HG02840 (cell line): Measurements from ENCODE around the gene STARD13.

Source experiments
- ATAC-seq: cut with Tn5 transposase; IDR thresholded peaks from one replicate; pipeline ENCODE4 v1.9.1; 2021; ENCODE audit warnings: mild to moderate bottlenecking, moderate library complexity, moderate number of reproducible peaks; ENCODE audit not compliant: unreplicated experiment, low FRiP score

Gene STARD13

GRCh38 chr13:33072759-33073158, 212.8 kb downstream of the STARD13 start:
- ATAC-seq: no peak

DNA sequence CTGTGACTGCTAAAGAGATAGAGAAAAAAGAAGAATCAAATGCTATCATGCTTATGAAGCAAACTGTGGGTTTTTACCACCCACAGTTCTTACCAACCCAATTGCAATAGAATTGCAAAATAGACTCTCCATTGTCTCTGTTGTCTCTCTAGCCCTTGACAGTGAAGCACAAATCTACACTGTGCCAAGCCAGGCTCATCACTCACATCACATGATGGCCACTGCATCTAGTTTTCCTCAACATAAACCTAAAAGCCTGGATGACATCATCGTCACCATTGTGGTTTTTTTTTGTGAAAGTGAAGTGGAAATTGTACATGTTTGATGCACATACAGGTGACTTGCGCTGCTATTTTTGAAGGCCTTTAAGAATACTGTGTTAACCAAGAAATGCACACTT, 213.3 kb downstream of the STARD13 start:
- ATAC-seq: no peak

DNA sequence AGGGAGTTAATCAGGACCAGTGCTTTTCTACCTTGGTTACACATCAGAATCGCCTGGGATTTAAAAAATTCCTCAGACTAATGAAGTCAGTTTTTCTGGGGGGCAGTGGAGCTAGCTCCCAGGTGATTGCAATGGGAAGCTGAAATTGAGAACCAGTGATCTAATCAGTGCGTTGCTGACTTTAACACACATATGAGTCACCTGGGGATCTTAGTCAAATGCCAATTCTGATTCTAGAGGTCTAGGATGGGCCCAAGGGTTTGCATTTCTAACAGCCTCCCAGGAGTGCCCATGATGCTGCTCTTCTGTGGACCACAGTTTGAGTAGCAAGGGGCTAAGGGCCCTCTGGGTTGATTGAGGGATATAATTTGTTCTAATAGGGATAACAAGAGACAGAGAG, 214.8 kb downstream of the STARD13 start:
- no peak for ATAC-seq

DNA sequence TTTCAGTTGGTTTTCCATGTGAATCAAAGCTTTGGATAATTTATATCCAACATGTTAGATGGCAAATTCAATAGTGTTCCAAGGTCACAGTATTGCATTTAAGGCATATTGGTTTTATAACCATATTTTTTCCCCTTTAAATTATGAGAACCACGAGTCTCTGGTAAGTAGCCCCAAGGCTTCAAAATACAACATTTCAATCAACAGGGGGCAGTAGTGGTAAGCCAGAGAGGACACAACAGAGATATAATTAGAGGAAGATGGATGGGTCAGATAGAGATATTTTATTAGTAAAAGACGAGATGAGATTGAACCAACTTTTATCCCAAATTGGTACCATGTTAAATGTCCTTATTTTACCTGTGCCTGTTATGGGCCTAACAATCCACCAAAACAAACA, 216.2 kb downstream of the STARD13 start:
- no peak for ATAC-seq

DNA sequence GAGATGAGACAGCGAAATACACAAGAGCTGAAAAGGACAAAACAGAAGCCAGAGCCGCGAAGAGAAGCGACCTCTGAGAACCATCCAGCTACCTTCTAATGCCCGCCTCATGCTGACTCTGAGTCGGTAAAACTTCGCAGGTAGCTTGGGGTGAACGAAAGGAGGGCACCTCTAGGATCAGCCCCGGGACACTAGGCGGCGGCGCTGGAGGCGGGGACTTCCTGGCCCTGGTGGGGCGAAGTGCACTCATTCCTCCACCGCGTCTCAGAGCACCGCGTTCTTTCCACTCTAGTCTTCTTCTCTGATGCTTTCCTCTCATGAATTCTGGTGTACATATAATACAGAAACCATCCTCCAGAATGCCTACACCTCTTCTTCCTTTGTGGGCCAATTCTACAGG, 219.2 kb downstream of the STARD13 start:
- no peak for ATAC-seq

GRCh38 chr13:33060815-33061214, 224.7 kb downstream of the STARD13 start:
- no peak for ATAC-seq

DNA sequence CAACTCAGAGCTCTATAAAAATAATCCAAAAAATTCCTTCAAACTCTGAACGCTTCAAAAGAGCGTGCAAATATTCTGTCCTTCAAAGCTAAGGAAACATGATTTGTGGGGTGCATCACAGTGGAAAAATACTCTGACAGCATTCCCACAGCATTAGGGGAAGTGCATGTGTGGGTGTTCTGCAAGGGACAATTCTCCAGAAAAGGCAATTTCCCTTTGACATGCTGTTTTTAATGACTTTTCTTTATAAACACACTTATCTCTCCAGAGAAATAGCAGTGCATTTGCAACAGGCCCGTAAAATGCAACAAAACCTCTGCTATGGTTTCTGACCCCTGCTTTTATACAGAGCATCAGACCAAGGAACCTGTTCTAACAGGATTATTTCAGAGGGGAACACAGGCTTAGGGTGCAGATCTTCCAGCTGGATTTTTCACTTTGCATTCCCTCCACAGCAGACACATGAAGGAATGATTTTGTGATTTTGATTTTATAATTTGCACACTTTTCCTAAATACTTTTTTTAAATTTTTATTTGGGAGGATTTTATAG, 226.7 kb downstream of the STARD13 start:
- no peak for ATAC-seq

DNA sequence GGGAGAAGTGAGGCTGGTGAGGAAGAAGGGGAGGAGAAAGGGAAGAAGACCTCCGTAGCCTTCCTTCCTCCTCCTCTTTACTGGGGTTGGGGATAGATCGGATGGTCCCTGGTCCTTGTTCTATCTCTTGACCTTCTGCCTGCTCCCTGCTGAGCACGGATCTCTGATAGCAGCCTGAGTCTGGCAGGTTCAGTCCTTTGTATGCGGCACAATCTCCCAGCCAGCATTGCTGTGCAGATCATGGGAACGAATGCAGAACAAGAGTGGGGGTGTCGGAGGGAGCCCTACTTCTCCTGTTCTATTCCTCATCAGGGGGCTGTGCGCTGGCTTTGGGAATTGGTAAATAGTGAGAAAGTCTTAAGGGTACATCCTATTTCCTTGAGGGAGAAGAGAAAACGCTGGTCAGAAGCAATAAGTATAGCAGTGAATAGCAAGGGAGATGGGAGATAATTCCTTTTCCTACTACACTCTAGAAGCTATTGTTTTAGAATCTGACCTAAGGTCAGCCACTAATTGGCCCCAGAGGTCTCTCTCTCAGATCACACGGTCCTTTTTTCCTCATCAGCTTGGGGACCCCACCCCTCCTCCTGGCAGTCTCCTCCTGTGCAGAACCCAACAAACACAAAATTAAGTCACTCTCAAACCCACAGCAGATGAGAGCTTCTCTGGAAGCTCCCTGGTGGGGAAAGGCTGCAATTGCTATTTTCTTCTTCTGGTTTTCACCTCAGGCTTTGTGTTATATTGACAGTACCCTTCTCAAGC, 228.4 kb downstream of the STARD13 start:
- no peak for ATAC-seq

- no peak for ATAC-seq
Observed at GRCh38 chr13:33053397-33054066, 232.0 kb downstream of the STARD13 start.
